Loucy (cell line): Measurements from ENCODE around the gene SCN7A.
A peak's percentile ranks its signal among the peaks of the same experiment; 100 is the strongest.

Source experiments
- CTCF ChIP-seq: fragments of 200-600 bp; sonication (generic); conservative IDR thresholded peaks from 2 replicates; pipeline ENCODE4 v1.5.1; 2014; ENCODE audit warnings: mild to moderate bottlenecking, antibody characterized with exemption, low read length
- EZH2phosphoT487 ChIP-seq: fragments of 200-600 bp; IDR thresholded peaks from 2 replicates; pipeline ENCODE4 v1.6.1; 2018; ENCODE audit warnings: antibody characterized with exemption, mild to moderate bottlenecking, moderate library complexity, borderline replicate concordance

- TF ChIP-seq CTCF (peak; percentile 63), EZH2phosphoT487 (no peak)
These were observed 109.3 kb downstream of the SCN7A start for GRCh38 chr2:166384774-166385173.
